ENCODE measurements around the gene SPEF2.

Gene SPEF2

DNA sequence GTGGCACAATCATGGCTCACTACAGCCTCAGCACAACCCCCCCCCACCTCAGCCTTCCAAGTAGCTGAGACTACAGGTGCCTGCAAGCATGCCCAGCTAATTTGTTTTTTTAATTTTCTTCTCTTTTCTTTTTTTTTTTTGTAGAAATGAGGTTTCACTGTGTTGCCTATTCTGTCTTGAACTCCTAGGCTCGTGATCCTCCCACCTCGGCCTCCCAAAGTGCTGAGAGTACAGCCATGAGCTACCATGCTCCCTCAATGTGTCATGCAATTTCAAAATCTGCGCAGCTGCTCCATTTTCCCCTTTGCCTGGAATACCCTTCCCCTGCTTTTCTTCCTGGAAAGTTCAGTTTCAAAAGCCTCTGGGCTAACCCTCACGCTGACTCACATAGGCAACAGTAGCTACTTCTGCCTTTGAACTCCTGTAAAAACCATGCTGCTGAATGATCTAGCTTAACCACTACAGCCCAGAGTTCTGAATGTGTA lies 168.0 kb downstream of the SPEF2 start:
- DNase-seq: no peak

GRCh38 chr5:35788724-35789123 lies 171.1 kb downstream of the SPEF2 start:
- no peak for DNase-seq

- no peak for DNase-seq
These were observed 172.2 kb downstream of the SPEF2 start for GRCh38 chr5:35789732-35790456.

GRCh38 chr5:35790457-35790822 lies 172.8 kb downstream of the SPEF2 start:
- DNase-seq: no peak

DNA sequence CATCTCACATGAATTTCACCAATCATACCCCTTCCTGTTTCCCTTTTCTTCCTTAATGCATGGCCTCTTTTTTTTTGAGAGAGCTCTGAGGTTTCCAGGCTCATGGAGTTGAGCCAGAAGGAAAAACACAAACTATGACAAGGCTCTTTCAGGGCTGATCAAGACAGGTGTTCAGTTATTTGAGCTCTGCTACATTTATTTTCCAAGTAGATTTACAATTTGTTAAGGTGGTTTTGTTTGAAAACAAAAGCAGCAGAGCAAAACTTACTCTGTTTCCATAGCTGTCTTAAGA lies 176.6 kb downstream of the SPEF2 start:
- no peak for DNase-seq

GRCh38 chr5:35794684-35795375 lies 177.2 kb downstream of the SPEF2 start:
- no peak for DNase-seq

GRCh38 chr5:35799181-35799580 lies 181.5 kb downstream of the SPEF2 start:
- DNase-seq: no peak

DNA sequence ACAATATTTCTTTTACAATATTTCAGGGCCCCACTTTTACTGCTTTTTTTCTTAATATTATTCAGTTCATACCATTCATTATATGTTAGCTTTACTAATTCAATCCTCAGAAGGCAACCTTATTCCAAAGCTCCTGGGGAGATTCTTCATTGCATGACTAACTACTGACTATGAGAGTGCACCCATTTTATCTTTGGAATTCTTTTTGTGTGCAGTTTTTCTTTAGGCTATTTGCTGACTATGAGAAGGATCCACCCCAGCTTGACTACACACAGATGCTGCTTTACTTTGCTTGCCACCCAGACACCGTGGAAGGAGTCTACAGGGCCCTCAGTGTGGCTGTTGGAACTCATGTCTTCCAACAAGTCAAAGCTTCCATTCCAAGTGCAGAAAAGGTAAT lies 182.1 kb downstream of the SPEF2 start:
- DNase-seq: no peak

- peak in 9 of 14 donors; percentile 17 to 49 (median 39) for DNase-seq
These were observed 185.6 kb downstream of the SPEF2 start for GRCh38 chr5:35803191-35803651.

GRCh38 chr5:35804201-35804653 lies 186.6 kb downstream of the SPEF2 start:
- DNase-seq: peak in 4 of 14 donors; percentile 2 to 34 (median 6)

DNA sequence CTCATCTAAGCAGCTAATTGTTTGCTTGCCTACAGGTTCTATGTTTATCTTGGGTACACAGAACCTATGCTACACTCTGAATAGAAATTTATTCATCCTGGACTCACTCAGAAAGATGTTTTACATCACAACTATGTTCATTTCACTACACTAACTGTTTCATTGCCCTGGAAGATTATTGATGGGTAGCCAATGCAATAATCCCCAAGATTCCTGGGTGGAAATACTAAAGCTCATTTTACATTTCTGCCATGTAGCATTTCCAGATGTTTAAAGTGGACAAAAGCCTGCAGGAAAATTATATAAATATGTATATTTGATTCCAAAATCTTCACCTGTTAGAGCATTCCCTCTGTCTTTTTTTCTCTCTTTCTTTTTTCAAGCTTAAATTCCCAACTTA lies 187.2 kb downstream of the SPEF2 start:
- no peak for DNase-seq

DNA sequence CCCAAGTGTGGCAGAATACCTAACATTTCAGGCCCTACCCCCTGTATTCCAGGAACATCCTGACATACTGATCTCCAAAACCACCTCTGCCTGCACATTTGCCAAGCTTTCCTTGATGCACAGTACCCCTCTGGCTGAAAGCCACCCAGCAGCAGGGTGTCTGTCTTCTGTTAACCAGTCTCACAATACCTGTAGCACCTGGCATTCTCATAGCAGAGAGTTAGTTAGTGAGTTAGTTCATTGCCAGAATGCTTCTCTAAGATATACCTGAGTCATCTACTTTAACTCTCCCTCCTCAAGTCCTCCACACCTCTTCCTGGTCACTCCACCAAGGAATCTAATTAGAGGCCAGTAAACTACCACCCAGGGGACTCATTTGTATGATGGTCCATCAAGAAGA lies 192.9 kb downstream of the SPEF2 start:
- no peak for DNase-seq

DNA sequence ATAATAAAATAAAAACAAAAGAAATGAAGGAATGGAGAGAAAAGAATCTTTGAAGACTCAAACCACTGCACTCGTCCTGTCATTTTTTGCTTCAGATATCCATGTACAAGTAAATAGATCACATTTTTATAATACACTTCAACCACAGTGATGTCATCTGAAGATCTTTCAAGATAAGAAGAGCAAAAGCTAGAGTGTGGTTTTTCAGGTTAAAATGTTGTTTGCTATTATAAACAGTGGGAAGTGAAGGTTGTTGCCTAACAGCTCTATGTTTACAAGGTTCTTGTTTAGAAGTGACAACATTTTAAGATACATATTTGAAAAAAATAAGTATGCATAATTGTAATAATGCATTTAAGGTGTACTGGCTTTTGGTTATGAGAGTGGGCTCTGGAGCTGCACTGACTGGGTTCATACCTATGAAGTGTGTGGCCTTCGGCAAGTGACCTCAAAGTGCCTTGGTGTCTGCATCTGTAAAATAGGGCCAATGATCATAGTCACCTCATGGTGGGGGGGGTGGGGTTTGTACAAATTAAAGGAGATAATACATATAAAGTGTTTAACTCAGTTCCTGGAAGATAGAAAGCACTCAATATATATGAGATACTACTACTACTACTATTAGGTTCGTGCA lies 193.6 kb downstream of the SPEF2 start:
- no peak for DNase-seq

- DNase-seq: no peak
These were observed 195.9 kb downstream of the SPEF2 start for GRCh38 chr5:35813521-35813920.

DNA sequence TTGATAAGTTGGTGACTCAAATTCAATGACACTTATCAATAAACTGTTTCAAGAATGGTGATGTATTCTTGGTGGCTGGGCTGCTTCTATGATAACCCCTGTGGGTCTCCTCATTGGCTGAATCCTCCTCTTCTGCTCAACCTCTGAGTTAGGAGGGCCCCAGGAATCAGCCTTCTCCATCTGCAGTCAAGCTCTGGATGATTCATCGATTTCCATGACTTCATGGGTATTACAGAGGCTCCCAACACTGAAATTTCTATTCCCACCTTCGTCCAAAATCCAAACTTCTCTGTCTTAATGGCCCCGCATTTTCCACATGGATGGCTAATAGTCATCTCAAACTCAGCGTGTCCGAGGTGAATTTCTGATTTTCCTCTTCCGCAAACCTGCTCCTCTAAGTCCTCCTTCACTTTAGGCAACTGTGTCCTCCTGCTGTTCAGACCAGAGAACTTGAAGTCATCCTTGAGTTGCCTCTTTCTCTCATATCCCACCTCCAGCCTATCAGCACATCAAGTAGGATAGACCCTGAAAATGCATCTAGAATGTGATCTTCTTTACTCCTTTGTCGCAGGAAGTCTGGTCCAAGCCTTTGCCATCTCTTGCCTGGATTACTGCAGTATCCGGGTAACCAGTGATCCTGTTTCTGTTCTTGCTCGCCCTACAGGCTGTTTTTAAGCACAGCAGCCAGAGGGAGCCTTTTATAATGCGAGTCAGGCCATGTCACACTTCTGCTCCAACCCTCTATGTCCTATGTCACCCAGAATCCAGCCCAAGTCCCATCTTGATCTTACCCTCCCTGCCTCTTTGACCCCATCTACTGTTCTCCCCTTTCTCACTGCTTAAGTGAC lies 197.7 kb downstream of the SPEF2 start:
- no peak for DNase-seq

DNA sequence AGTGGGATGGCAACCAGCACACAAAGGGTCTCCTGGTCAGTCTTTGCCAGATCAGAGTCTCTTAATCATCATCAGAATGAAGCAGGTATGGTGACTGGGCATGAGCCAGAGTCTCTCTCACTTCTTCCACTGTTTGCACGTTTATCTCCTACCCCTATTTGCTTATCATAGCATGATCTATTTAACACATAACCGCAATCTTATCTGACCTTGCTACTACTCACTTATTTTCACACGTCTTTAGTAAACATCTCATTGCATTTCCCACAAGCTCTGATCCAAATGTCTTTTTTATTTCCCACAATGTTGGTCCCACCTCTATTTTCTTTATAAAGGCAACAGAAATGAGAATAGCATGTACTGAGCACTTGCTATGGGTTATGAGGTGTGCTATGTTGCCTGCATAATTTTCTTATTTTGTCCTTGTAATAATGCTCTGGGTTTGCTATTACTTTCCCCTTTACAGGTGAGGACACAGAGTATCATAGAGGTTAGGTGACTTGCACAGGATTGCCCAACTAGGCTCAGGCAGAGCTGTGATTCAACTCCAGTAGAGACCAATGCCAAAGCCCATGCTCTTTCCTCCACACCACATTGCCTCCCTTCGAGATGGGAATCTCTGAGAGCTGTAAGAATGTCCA lies 199.3 kb downstream of the SPEF2 start:
- DNase-seq: no peak

DNA sequence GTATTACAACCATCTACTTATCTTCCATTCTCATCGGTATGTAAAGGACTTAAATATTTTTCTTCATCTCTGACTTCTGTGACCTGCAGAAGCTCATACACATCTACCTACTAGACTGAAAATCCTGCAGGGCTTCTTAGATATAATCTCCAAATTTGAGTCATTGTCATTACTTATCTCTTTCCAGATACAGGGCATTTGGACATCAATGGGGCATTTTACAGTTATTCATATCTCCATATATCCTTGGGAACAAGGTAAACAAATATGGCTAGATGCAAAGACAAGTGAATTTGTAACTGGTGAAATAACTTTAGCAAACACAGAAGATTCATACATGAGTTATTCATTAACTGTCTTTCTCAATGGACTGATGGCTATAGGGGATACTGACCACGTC lies 201.4 kb downstream of the SPEF2 start:
- DNase-seq: no peak

- DNase-seq: no peak
These were observed 202.0 kb downstream of the SPEF2 start for GRCh38 chr5:35819668-35820067.

GRCh38 chr5:35820735-35821134 lies 203.1 kb downstream of the SPEF2 start:
- no peak for DNase-seq

DNA sequence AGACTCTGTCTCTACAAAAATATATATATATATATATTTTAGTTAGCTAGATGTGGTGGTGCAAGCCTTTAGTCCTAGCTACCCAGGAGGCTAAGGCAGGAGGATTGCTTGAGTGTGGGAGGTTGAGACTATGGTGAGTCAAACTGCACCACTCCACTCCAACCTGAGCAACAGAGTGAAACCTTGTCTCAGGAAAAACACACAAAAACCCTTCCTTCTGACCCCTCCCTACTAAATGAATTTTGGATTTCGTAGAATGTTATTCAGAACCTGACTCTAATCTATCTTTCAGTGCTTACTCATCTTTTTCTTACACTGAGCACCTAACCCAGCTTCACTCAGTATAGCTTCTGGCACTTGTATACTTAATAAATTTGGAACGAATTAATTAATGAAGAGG lies 203.8 kb downstream of the SPEF2 start:
- DNase-seq: no peak

DNA sequence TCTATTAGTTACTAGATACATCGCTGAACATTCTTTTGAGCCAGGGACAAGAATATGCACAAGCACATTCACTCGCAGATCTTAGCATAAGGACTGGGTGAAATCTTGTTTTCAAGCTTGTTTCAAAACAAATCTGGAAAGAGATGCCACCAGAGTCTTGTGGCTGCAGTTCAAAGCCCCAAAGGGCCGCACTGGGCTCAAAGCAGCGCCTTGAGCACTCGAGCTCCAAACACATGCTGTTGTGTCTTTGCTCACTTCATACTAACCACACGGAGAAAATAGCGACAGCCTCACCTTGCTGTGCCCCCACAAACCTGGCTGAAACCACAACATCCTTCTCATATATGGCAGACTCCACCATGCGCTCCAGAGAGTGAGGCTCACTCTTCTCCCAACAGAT lies 204.8 kb downstream of the SPEF2 start:
- no peak for DNase-seq
